Measurements from ENCODE around the gene COL21A1.

GRCh38 chr6:56289721-56290120 lies 42.3 kb upstream of the COL21A1 start:
- TF ChIP-seq CTCF (IDR thresholded peaks at IDR 0.05) (no peak), POLR2AphosphoS5 (IDR thresholded peaks at IDR 0.05) (no peak), EP300 (IDR thresholded peaks at IDR 0.05) (no peak), POLR2A (IDR thresholded peaks at IDR 0.05; ENCODE audit: low read depth) (no peak)

Data from esophagus muscularis mucosa (tissue), 4 donors.